Mesothelial cell of epicardium (in vitro differentiated cells): Measurements from ENCODE around the gene NDUFA11. TPM values are rescaled to one million over a fixed set of nuclear protein-coding genes. Genes with fewer than 3 reads are reported as not detected.
"Not testable (repeated sequence)": the region's sequence is repeated elsewhere in the genome, so short reads cannot be mapped to it uniquely, and the experiment has no call there.

Experiments used
- DNase-seq, 2 experiments: peaks; one replicate each; pipeline ENCODE4 v3.0.0; 2021; ENCODE audit warnings: low spot score in 2 of 2; ENCODE audit not compliant: unreplicated experiment in 2 of 2
- H3K27ac Mint-ChIP-seq: 2 replicates; pipeline ENCODE4 v1.8.0; 2021; ENCODE audit warnings: mixed read lengths
- H3K27me3 Mint-ChIP-seq: 2 replicates; pipeline ENCODE4 v1.8.0; 2021; ENCODE audit warnings: low read depth, mixed read lengths
- H3K36me3 Mint-ChIP-seq: 2 replicates; pipeline ENCODE4 v1.8.0; 2021; ENCODE audit warnings: mixed read lengths
- H3K4me1 Mint-ChIP-seq: 2 replicates; pipeline ENCODE4 v1.8.0; 2021; ENCODE audit warnings: mixed read lengths
- H3K4me3 Mint-ChIP-seq: 2 replicates; pipeline ENCODE4 v1.8.0; 2021; ENCODE audit warnings: mild to moderate bottlenecking, moderate library complexity, mixed read lengths
- H3K9me3 Mint-ChIP-seq: 2 replicates; pipeline ENCODE4 v1.8.0; 2021; ENCODE audit warnings: mixed read lengths
- CTCF ChIP-seq: fragments of 200-600 bp; sonication (generic); IDR thresholded peaks from one replicate; pipeline ENCODE4 v1.5.0; 2021; ENCODE audit warnings: antibody characterized with exemption; ENCODE audit not compliant: unreplicated experiment
- total RNA-seq: library from RNA; stranded (reverse); gene quantifications from 3 replicates; pipeline ENCODE4 v1.2.1, GENCODE V29; 2021

The NDUFA11 gene
- total RNA-seq, 1 donor from 2014 or later = 229 TPM

GRCh38 chr19:5863030-5863665, 40.4 kb downstream of the NDUFA11 start:
- Mint-ChIP-seq H3K27me3 (no peaks in the 10 kb centered on the region), H3K36me3 (no peaks in the 10 kb centered on the region), H3K4me1 (peaks cover 1% of the 10 kb centered on the region), H3K9me3 (no peaks in the 10 kb centered on the region), H3K27ac (no peak overlapping the region), H3K4me3 (no peak overlapping the region)
- DNase-seq = no peak
- no peak for TF ChIP-seq CTCF

DNA sequence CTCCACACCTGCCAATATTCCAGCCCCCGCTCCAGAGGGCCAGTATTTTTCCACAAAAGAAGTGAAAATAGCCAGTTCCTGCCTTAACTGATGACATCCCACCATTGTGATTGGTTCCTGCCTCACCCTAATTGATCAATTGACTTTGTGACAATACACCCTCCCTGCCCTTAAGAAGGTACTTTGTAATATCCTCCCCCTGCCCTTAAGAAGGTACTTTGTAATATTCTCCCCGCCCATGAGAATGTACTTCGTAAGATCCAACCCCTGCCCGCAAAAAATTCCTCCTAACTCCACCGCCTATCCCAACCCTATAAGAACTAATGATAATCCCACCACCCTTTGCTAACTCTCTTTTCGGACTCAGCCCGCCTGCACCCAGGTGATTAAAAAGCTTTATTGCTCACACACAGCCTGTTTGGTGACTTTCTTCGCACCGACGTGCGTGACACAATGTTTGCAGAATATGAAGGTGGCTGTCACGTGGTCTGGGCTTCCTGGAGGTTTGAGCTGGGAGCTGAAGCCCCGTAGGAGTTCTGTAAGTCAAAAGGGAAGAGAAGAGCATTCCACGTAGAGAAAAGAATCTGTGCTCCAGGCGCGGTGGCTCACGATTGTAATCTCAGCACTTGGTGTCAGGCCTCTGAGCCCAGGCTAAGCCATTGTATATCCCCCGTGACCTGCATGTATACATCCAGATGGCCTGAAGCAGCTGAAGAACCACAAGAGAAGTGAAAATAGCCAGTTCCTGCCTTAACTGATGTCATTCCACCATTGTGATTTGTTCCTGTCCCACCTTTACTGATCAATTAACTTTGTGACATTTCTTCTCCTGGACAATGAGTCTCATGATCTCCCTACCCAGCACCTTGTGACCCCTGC, 46.1 kb downstream of the NDUFA11 start:
- DNase-seq = no peak
- no peak overlapping the region for H3K4me3 Mint-ChIP-seq
- no peaks in the 10 kb centered on the region for H3K9me3 Mint-ChIP-seq
- H3K4me1 Mint-ChIP-seq = no peaks in the 10 kb centered on the region
- no peak overlapping the region for H3K27ac Mint-ChIP-seq
- no peak for TF ChIP-seq CTCF
- H3K36me3 Mint-ChIP-seq = no peaks in the 10 kb centered on the region
- peaks cover 8% of the 10 kb centered on the region for H3K27me3 Mint-ChIP-seq

DNA sequence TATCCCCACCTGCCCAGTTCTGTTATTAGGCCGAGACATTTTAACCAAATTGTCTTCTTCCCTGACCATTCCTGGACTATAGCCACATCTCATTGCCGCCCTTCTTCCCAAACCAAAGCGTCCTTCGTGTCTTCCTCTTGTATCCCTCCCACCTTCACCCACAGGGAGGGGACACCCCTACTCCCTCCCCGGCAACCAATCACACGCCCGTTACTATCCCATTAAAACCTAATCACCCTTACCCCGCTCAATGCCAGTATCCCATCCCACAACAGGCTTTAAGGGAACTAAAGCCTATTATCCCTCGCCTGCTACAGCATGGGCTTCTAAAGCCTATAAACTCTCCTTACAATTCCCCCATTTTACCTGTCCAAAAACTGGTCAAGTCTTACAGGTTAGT, 48.4 kb downstream of the NDUFA11 start:
- not testable (repeated sequence) for DNase-seq, H3K4me1 Mint-ChIP-seq, H3K27ac Mint-ChIP-seq, H3K4me3 Mint-ChIP-seq, H3K36me3 Mint-ChIP-seq, H3K9me3 Mint-ChIP-seq
- peaks cover 13% of the 10 kb centered on the region for H3K27me3 Mint-ChIP-seq

GRCh38 chr19:5854121-5854520, 49.5 kb downstream of the NDUFA11 start:
- not testable (repeated sequence) for H3K4me1 Mint-ChIP-seq, H3K9me3 Mint-ChIP-seq, H3K27ac Mint-ChIP-seq, H3K36me3 Mint-ChIP-seq, H3K4me3 Mint-ChIP-seq, DNase-seq
- H3K27me3 Mint-ChIP-seq = peaks cover 13% of the 10 kb centered on the region

DNA sequence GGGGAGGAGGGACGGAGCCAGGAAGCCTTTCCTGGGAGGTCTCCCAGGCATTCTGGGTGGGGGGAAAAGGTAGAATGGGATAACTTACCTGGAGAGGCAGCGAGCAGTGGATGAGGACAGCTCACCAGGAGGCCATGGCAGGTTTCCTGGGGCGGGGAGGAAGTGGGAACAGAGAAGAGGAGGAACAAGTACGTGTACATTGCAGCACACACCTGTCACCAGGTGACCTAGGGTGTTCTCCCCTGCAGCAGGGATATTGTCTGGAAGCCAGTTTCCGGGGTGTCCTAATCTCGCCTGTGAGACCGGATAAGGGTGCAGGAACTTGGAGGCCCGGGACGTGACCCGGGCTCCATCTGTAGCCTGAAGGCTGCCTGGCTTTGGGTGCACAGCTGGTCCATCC, 52.3 kb downstream of the NDUFA11 start, which contains the start of gene FUT3:
FUT3 (minus strand) TSS at position 148 of the 400 bp plus-strand sequence.
- Mint-ChIP-seq H3K36me3 (no peaks in the 10 kb centered on the region), H3K27me3 (peaks cover 13% of the 10 kb centered on the region), H3K9me3 (no peaks in the 10 kb centered on the region), H3K4me1 (peaks cover 3% of the 10 kb centered on the region), H3K27ac (no peak within 1 kb of the TSS), H3K4me3 (no peak within 1 kb of the TSS)
- DNase-seq = no peak
- TF ChIP-seq CTCF = no peak

DNA sequence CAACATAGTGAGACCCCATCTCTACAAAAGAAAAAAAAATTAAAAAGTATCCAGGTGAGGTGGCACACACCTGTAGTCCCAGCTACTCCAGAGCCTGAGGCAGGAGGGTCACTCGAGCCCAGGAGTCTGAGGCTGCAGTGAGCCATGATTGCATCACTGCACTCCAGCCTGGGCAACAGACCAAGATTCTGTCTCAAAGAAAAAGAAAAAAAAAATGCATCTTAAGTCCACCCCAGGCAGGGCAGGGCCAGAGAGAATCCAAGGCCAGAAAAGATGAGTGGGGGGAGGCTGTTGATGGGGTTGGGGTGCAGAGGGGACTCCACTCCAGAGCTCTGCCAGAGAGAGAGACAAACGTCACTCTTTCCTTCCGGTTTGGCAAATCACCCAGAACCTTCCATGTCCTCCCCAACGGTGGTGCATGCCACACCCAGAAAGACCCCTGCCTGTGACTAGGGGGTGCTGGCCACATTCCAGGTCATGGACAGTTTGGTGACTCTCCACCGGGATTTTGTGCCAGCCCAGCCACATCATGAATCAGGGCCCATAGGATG, 52.8 kb downstream of the NDUFA11 start:
- no peak overlapping the region for H3K4me3 Mint-ChIP-seq
- no peak overlapping the region for H3K27ac Mint-ChIP-seq
- peaks cover 3% of the 10 kb centered on the region for H3K4me1 Mint-ChIP-seq
- peaks cover 13% of the 10 kb centered on the region for H3K27me3 Mint-ChIP-seq
- no peaks in the 10 kb centered on the region for H3K9me3 Mint-ChIP-seq
- TF ChIP-seq CTCF = no peak
- DNase-seq = no peak
- H3K36me3 Mint-ChIP-seq = no peaks in the 10 kb centered on the region
